VCaP (cell line): ENCODE data around the gene PSMB5.

Source experiments
- H3K27ac ChIP-seq: fragments of 450-650 bp; 2 replicates; pipeline ENCODE4 v1.5.1; 2017
- CTCF ChIP-seq: fragments of 450-650 bp; conservative IDR thresholded peaks from 2 replicates; pipeline ENCODE4 v1.5.1; 2017; ENCODE audit warnings: mild to moderate bottlenecking, moderate library complexity

Gene PSMB5

DNA sequence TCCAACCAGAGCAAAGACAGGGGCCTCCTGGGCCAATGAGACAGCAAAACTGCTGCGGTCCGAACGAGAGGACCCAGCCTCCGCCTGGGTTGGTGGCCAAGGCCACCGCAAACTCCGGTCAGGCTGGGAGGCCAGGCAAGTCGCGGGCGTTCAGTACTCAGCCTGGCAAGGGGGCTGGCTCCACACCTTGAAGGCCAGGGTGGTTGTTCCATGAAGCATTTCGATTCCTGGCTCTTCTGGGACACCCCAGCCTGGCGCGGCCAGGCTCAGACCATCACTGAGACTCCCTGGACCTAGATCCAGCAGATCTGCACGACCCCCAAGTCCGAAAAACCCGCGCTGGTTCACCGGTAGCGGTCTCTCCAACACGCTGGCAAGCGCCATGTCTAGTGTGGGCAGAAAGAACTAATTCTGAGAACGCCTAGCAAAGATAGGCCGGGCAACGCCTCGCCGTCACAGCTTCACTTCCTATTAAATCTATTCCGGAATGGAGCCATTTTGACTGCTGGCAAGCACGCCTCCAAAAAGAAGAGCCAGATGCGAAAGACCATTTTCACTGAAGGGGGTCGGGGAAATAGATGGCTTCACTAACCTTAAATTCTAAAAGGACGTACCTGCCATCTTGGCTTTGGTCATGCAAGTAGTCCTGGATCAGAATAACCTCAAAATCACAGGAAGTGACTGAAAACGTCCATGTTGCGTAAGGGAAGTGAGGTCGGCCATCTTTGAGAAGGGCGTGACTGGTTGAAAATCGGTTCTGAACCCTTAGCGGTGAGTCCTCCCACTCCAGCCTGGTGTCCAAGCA lies at the start of gene PSMB5:
Gene PSMB5, minus strand, starts transcription at position 403 of the 805 bp plus-strand sequence. Its CDS starts 19 bp downstream, at position 384.
- H3K27ac ChIP-seq = peak within 1 kb of the TSS; percentile 92
- no peak for TF ChIP-seq CTCF

DNA sequence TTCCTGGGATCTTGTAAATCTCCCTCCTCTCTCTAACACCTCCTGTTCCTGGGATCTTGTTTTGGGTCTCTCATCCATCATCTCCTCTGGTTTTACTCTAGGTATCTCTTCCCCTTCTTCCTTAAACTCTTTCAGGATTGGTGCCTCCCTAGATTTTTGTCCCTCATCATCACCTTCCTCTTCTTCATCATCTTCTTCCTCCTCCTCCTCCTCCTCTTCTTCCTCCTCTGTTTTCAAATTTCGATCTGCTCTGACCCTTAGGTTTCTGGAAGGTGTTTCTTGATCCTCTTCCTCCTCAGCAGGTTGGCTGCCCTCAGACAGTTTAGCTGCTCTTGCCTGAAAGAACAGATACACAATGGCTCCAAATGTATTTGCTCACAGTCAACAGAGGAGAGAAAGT lies 45.8 kb upstream of the PSMB5 start:
- H3K27ac ChIP-seq = no peak overlapping the region
- no peak for TF ChIP-seq CTCF

DNA sequence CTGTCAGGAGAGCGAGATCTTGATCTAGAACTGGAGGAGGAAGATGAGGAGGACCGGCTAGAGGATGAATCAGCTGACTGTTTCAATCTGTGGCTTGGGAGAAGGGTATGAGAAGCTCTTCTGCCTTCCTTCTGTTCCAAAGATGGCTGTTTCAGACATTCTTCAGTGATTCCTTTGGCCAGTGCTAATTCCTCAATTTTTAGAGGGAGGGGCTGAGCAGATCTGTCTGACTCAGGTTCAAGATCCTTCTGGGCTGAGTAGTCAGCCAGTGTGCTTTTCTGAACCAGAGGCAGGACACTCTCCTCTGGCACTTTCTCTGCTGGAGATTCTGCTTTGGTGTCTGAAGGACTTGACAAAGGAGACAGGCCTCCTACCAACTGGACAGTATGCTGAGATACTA lies 45.0 kb upstream of the PSMB5 start:
- TF ChIP-seq CTCF = no peak

DNA sequence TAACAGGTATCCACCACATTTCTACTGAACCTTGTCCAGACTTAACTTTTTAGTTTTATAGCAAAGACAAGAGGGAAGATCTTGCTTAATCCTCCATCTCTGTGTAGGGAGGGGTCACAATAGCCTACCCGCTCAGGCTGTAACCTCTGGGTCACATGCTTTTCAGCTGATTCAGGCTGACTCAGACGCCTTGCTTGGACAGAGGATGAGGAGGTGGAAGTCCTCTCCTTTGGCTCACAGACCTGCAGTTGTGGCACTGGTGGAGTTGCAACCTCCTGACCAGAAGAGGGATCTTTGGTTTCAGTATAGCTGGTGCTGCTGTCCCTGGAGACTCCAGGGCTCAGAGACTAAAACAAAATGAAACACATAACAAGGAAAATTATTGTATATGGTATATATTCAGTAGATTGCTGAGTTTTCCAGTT lies 44.0 kb upstream of the PSMB5 start:
- H3K27ac ChIP-seq = no peak overlapping the region
- no peak for TF ChIP-seq CTCF

More for the DNA sequence above, 45.0 kb upstream of the PSMB5 start:
- no peak overlapping the region for H3K27ac ChIP-seq

GRCh38 chr14:23077962-23078361 lies 43.3 kb upstream of the PSMB5 start:
- TF ChIP-seq CTCF = no peak
- no peak overlapping the region for H3K27ac ChIP-seq

- TF ChIP-seq CTCF = peak; percentile 83
- H3K27ac ChIP-seq = no peak overlapping the region
These were observed 42.2 kb upstream of the PSMB5 start for GRCh38 chr14:23076785-23077408.

DNA sequence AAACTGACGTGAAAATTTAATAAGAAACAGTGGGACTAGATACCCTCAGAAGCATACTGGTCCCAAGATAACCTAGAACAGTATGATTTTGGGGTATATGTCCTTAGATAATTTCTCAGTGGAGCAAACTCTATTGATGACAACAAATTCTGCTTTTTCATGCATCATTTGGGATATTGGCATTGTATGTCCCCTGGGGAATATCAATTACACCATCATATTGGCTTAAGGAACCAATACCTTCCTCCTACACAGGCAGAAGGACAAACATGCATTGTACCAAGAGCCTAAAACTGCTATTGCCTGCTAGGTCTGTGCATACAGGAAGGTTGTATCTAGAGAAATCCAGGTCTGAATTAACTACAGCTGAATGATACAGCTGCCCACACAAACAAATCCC lies 40.2 kb upstream of the PSMB5 start:
- no peak overlapping the region for H3K27ac ChIP-seq
- TF ChIP-seq CTCF = no peak
